Stimulated activated CD8-positive, alpha-beta memory T cell treated with anti-CD3 and anti-CD28 coated beads, Interleukin-15, amount 100 ng/mL, for 4 hours (primary cell): Measurements from ENCODE around the gene MLF1.

Experiments
- DNase-seq, 2 donors: peaks; one replicate each; pipeline ENCODE4 v3.0.0-alpha.2; 2020; ENCODE audit warnings: low read depth in 2 of 2

Gene MLF1

GRCh38 chr3:158574646-158575045 lies 3.7 kb downstream of the MLF1 start:
- no peak for DNase-seq

DNA sequence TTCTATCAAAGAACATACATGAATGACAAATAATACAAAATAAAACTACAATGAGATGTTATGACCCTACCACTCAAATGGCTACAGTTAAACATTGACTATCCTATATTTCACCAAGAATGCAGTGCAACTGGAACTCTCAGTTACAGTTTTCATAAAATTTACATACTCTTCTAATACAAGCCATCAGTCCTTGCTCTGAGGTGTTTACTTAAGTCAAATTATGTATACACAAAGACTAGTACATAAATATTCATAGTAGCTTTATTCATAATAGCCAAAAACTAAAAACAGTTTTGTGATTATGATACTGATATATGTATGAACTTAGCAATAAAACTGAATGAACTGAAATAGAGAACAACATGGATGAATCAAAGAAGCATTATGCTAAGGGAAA lies 19.2 kb downstream of the MLF1 start:
- DNase-seq: no peak

DNA sequence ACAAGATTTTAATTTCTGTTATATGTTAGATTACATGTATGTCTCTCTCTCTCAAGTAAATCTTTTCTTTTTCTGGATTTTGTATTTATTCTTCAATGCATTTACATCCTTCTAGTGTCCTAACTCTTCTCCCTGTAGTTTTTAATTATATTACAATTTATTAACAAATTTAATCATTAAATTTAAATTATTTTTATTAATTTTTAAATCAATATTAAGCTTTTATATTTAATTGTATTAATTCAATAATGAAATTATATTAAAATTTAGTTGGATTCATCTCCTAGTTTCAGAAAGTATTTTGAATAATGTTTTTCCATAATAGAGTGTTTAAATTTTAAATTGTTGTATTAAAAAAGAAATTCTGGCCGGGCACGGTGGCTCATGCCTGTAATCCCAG lies 29.8 kb downstream of the MLF1 start:
- DNase-seq: no peak

DNA sequence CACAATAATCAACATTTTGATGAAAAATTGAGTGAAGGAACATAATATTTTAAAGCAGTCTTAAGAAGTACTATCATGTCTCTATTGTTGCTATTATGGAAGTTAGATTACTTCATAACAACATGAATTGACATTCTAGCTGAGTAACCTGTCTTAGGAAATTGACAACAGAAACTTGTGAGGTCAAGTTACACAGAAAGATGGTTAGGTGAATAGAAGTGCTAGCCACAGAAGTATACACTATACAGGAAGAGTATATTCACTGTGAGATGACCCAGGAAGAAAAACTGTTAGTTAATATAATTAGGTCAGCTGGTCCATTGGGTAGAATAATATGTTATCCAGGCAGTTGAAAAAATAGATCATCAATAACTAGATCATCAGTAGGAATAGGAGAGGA lies 31.2 kb downstream of the MLF1 start:
- DNase-seq: no peak

DNA sequence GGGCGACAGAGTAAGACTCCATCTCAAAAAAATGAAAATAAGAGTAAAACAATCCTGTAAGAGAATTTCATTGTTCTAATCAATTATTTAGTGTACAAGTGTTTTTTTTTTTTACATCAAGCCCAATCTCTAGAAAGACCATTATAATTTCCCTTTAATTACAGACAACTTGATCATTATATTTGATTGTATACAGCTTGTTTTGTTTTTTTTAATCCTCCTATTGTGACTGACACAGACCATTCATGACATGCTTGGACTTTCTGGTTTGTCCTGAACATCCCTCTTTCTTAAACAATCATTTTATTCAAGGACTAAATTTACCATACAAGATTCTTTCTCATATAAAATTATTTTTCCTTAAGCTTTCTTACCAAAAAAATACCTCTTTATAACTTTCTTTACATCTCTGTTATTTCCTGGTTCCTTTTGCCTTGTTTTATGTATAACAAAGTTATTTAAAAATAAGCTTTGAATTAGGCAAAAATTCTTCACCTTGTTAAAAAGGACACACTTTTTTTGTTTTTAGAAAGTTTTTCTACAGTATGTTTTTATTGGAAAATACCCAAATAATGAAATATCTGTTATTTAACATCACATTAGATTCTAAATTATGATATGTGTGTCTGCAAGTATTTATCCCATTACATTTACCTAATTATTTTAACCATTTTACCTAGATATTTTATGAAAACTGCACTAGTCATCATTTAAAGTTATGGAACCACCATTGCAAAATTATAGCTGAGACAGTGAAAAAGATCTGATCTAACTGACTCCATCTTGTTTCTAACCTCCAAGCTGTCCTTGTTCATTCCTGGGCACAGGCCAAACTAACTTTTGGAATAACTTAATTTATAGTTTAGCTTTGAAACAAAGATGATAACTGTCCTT lies 47.2 kb downstream of the MLF1 start:
- no peak for DNase-seq

GRCh38 chr3:158625881-158626280 lies 54.9 kb downstream of the MLF1 start:
- no peak for DNase-seq

GRCh38 chr3:158631981-158632380 lies 61.0 kb downstream of the MLF1 start:
- DNase-seq: no peak

- no peak for DNase-seq
These were observed 69.7 kb downstream of the MLF1 start for GRCh38 chr3:158640646-158641045.

DNA sequence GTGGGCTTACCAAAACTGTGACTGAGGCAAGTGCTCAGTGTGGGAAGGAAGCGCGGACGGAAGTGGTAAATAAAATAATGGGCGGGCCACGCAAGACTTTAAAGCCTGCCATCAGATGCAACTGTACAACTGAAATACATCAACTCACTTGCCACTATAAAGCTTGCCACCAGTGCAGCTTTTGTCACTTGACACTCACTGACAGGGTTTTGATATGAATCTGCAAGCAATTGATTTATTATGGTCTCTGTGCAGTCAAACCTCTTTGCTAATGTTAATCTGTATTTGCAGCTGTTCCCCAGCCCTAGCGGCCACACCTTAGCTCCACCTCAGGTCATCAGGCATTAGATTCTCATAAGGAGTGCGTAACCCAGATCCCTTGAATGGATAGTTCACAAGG lies 71.0 kb downstream of the MLF1 start:
- no peak for DNase-seq

- no peak for DNase-seq
These were observed 71.6 kb downstream of the MLF1 start for GRCh38 chr3:158642474-158643210.

- DNase-seq: peak; percentile 71 to 77
These were observed 73.4 kb downstream of the MLF1 start, which contains the start of gene GFM1 for GRCh38 chr3:158644345-158644908. GFM1 (plus strand) TSS chr3:158644527; CDS start chr3:158644635, 108 bp downstream.

GRCh38 chr3:158649791-158650190 lies 78.8 kb downstream of the MLF1 start:
- no peak for DNase-seq

- no peak for DNase-seq
These were observed 80.2 kb downstream of the MLF1 start for GRCh38 chr3:158651192-158651591.

DNA sequence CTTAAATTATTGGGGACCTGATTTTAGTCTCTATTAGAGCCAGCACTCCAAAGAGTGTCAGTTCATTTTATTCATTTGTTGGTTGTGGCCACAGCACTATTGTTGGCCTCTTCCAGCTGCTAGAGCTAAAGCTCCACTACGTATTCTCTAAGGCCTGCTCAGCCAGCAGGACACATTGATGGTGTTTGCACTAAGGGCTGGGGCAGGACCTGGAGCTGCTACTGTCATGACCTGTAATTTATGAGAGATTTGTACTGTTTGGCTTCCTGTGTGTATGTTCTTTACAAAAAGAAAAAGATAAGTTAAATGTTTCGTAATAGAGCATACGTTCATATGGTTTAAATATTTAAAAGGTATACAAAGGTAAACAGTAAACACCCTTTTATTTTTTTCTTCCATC lies 81.5 kb downstream of the MLF1 start:
- no peak for DNase-seq
